HEK293 (cell line): ENCODE measurements around the gene SYNE2.

ENCODE experiments used
- CTCF ChIP-seq: fragments of 450-650 bp; formaldehyde crosslinking; IDR thresholded peaks from 2 replicates; pipeline ENCODE4 v1.5.1; 2016; ENCODE audit warnings: missing biosample characterization, missing genetic modification characterization
- GLIS1 ChIP-seq: fragments of 450-650 bp; formaldehyde crosslinking; IDR thresholded peaks from 2 replicates; pipeline ENCODE4 v1.5.1; 2016; ENCODE audit warnings: missing biosample characterization, missing genetic modification characterization
- ZNF16 ChIP-seq: fragments of 450-650 bp; formaldehyde crosslinking; IDR thresholded peaks from 2 replicates; pipeline ENCODE4 v1.5.1; 2016; ENCODE audit warnings: low read depth, missing biosample characterization, missing genetic modification characterization

- no peak for TF ChIP-seq CTCF (tag by site-specific recombination)
- TF ChIP-seq ZNF16 (tag by site-specific recombination), result no peak
- TF ChIP-seq GLIS1 (tag by site-specific recombination), result no peak
These were observed 113.6 kb downstream of the SYNE2 start for GRCh38 chr14:63966407-63966806.
